AG09319 (cell line): ENCODE data around the gene FKBP11.

Experiments
- DNase-seq: peaks from one replicate; pipeline ENCODE4 v3.0.0-alpha.2; 2010; ENCODE audit warnings: low read depth; ENCODE audit errors: extremely low read depth
- TF ChIP-seq, protein P1 (sequence below): IDR thresholded peaks from 2 replicates; pipeline ENCODE4 v1.5.1; 2011; ENCODE audit warnings: low read depth, mild to moderate bottlenecking, inconsistent platforms, low read length, moderate library complexity

Gene FKBP11

DNA sequence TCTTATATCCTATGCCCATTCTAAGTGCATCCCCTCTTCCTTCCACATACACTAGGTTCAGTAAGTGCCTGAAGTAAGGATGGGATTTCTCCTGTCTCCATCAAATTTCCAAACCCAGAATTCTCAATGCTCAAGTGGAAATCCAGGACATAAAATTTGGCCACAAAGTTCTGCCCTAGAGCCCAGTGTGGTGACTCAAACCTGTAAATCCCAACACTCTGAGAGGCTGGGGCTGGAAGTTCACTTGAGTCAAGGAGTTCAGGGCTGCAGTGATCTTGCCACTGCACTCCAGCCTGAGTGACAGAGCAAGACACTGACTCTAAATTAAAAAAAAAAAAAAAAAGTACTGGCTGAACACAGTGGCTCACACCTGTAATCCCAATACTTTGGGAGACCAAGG lies 36.5 kb upstream of the FKBP11 start:
- TF ChIP-seq, protein P1, sequence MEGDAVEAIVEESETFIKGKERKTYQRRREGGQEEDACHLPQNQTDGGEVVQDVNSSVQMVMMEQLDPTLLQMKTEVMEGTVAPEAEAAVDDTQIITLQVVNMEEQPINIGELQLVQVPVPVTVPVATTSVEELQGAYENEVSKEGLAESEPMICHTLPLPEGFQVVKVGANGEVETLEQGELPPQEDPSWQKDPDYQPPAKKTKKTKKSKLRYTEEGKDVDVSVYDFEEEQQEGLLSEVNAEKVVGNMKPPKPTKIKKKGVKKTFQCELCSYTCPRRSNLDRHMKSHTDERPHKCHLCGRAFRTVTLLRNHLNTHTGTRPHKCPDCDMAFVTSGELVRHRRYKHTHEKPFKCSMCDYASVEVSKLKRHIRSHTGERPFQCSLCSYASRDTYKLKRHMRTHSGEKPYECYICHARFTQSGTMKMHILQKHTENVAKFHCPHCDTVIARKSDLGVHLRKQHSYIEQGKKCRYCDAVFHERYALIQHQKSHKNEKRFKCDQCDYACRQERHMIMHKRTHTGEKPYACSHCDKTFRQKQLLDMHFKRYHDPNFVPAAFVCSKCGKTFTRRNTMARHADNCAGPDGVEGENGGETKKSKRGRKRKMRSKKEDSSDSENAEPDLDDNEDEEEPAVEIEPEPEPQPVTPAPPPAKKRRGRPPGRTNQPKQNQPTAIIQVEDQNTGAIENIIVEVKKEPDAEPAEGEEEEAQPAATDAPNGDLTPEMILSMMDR, result no peak
- DNase-seq, result no peak

DNA sequence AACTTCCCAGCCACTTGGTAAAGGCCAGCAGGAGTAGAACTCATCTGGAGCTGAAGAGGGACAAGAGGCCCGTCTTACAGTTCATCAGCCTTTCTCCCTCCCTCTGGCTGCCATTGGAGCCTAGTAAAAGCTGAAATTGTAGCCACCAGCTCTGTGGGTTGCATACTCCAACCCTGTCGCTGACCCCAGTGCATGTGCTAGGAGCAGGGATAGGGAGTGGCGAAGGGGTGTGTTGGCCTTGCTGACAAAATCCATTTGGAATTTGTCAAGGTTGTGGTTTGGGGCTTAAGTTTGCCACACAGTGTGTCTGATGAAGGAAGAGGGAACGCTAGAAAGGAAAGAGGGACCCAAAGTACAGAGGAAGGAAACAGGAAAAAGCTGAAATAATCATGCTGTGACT lies 36.0 kb upstream of the FKBP11 start:
- TF ChIP-seq, protein P1, result no peak
- DNase-seq, result no peak

DNA sequence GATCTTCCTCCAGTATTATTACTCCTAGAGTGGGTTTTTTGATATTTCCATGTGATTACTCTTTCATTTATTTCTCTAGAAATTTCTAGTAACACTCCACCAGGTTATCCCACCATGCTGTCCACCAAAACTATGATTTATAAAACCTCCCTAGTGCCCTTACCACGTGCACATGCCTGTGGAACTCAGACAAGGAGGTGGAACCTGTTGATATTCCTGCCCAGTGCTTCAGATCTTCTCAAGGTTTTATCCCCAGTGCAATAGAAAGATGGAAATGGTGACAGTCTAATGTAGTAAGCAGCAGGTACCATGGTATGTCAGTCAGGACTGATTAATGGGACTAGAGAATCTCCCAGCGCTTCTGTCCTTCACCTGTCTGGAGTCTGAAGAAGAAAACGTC lies 35.5 kb upstream of the FKBP11 start:
- no peak for DNase-seq
- TF ChIP-seq, protein P1, result no peak

DNA sequence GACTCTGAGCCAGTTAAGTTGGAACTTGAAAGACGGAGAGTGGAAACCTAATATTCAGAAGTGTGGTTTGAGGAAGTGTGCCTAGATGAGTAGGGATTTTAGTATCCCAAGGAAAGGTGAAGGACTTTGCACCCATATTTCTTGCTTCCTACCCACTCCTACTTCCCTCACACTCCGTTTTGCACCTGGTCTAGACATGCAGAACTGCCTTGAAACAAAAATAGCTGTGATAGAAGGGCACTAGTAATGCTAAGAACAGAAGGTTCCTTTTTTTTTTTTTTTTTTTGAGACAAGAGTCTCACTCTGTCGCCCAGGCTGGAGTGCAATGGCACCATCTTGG lies 32.7 kb upstream of the FKBP11 start:
- DNase-seq, result no peak
- TF ChIP-seq, protein P1, result no peak

DNA sequence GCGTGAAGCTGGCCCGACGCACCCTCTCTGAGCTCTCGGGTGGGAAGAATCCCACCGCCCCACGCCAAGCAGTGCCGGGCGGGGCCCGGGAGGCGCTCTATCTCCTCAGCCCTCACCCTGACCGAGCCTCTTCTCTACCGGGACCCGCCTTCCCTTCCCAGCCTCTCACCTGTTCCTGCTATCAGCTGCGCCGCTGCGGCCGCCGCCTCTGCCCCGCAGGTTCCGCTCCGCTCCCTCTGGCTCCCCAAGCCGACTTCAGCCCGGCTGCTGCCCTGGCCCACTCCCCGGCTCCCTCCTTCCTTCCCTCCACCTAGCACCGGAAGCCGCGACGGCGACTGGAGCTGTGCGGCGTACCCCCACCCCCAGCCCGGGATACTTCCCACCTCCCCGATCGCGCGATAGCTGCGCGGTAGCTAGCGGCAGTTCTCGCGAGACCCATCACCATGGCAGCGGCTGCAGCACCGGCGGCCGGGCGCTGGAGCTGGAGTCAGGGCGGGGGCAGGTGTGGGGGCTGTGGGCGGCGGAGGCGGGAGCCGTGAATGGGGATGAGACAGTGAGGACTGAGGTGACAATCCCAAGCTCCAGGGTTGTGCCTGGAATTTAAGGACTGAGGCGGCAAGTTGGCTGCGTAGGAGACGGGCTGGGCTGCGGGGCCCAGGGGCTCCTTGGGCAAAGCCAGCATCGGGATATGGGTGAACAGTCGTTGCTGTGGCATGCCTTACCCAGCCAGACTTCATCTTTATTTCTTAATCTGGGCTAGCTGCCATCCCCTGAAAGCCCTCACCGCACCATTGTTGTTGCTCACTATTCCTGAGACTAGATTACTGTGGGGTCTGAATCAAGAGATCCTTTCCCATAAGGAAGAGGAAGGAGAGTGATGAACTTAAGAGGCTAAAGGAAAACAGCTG lies 32.1 kb upstream of the FKBP11 start, which contains the start of gene ARF3:
Gene ARF3, minus strand, starts transcription at position 347 of the 908 bp plus-strand sequence. CDS start 16,392 bp downstream, outside the sequence.
- DNase-seq, result peak; percentile 81
- TF ChIP-seq, protein P1, result no peak

DNA sequence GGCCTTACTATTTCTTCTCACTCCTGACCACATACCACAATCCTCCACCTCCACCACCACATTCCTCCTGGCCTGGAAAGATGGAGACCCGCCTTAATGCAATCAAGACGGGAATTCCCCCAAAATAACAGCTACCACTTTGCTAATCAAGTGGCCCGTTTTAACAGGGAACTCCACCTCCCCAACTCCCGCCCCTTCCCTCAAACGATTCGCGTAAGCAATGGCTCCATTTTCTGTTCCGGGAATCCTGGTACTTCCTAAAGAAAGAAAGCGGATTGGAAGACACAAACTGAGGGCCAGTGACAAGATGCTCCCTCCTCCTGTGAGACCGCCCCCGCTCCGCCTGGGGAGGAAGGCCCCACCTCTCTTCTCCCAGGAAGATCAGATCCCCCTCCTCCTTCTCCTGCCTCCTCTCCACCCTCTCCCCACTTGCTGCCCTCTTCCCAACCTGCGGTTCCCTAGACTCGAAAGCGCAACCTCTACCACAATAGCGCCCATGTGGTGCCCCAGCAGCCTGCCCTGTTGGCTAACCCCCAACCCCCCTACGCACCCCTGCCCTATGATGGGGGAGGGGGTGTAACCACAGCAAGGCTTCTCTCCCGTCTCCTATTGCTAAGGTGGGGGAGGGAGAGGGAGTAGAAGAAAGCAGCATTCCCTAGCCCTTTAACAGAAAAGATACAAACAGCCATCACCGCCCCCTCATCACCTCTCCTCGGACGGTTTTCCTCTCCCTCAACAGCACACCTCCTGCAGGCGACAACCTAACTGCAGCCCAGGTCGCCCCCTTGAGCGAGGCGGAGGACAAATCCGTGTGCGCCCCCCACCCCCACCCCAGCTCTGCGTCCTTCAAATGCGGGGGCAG lies 31.2 kb upstream of the FKBP11 start:
- TF ChIP-seq, protein P1, result no peak
- DNase-seq, result peak; percentile 87

DNA sequence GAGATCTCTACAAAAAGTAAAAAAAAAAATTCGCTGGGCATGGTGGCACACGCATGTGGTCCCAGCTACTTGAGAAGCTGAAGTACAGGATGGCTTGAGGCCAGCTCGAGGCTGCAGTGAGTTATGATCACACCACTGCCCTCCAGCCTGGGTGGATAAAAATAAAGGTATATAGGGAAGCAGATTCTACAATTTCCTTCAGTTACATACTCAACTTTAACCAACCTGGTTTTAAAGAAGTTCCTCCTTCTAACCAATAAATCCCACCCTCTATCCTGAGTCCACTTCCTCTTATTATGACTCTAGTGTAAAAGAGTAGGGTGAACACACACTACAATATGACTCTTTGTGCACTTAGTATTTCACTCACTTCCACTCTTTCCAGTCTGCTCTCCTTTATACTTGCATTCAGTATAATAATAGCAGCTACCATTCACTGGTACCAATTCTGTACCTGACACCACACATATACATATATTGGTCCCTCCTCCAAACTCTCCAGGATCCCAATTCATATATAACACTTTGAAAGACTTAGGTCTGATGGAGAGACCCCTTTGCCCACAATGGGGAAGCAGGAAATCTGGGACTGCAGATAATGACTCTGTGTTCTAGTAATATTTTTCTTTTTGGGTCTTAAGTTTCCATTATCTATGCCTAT lies 29.7 kb upstream of the FKBP11 start:
- DNase-seq, result no peak
- TF ChIP-seq, protein P1, result no peak
